VCaP (cell line): Measurements from ENCODE around the gene SLC25A44.

Experiments used
- H3K27ac ChIP-seq: fragments of 450-650 bp; 2 replicates; pipeline ENCODE4 v1.5.1; 2017
- TF ChIP-seq, protein P1 (sequence below): fragments of 450-650 bp; conservative IDR thresholded peaks from 2 replicates; pipeline ENCODE4 v1.5.1; 2017; ENCODE audit warnings: mild to moderate bottlenecking, moderate library complexity

Gene SLC25A44

GRCh38 chr1:156164125-156164831 is 29.6 kb upstream of the SLC25A44 start:
- no peak overlapping the region for H3K27ac ChIP-seq

DNA sequence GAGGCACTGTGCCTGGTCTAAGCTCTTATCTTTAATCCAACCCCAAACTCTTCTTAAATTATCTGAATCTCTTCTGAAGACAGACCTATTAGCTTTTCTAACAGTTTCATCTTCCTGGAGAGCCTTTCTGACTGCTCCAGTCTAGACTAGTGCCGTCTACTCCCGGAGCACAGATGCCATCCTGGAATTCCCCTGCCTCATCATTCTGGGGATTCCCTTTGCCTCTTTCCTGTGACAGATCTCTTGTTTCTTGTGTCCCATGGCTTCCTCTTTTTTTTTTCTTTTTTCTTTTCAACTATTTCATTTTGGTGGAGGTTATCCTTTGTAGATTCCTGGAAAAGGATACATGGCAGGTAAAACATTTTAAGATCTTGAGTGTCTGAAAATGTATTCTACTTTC is 28.8 kb upstream of the SLC25A44 start:
- no peak overlapping the region for H3K27ac ChIP-seq
- TF ChIP-seq, protein P1, sequence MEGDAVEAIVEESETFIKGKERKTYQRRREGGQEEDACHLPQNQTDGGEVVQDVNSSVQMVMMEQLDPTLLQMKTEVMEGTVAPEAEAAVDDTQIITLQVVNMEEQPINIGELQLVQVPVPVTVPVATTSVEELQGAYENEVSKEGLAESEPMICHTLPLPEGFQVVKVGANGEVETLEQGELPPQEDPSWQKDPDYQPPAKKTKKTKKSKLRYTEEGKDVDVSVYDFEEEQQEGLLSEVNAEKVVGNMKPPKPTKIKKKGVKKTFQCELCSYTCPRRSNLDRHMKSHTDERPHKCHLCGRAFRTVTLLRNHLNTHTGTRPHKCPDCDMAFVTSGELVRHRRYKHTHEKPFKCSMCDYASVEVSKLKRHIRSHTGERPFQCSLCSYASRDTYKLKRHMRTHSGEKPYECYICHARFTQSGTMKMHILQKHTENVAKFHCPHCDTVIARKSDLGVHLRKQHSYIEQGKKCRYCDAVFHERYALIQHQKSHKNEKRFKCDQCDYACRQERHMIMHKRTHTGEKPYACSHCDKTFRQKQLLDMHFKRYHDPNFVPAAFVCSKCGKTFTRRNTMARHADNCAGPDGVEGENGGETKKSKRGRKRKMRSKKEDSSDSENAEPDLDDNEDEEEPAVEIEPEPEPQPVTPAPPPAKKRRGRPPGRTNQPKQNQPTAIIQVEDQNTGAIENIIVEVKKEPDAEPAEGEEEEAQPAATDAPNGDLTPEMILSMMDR: no peak

More at GRCh38 chr1:156164125-156164831, 29.6 kb upstream of the SLC25A44 start:
- TF ChIP-seq, protein P1: no peak

DNA sequence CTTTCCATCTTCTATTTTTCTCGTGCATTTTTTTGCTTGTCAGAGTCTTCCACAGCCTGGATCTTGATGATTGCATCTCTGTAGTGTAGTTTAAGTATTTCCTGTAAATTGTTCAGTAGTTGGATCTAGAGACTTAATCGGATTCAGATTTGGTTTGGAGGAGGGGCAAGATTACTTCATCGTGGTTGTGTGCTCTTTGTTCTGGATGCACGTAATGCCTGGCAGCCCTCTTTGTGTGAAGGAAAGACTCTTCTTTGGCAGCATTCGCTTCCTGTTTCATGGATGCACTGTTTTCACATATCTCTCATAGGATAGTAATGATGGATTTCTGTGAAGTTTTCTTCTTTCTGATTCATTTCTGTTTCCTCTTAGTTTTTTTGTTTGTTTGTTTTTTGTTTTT is 26.4 kb upstream of the SLC25A44 start:
- no peak overlapping the region for H3K27ac ChIP-seq
- TF ChIP-seq, protein P1: no peak

DNA sequence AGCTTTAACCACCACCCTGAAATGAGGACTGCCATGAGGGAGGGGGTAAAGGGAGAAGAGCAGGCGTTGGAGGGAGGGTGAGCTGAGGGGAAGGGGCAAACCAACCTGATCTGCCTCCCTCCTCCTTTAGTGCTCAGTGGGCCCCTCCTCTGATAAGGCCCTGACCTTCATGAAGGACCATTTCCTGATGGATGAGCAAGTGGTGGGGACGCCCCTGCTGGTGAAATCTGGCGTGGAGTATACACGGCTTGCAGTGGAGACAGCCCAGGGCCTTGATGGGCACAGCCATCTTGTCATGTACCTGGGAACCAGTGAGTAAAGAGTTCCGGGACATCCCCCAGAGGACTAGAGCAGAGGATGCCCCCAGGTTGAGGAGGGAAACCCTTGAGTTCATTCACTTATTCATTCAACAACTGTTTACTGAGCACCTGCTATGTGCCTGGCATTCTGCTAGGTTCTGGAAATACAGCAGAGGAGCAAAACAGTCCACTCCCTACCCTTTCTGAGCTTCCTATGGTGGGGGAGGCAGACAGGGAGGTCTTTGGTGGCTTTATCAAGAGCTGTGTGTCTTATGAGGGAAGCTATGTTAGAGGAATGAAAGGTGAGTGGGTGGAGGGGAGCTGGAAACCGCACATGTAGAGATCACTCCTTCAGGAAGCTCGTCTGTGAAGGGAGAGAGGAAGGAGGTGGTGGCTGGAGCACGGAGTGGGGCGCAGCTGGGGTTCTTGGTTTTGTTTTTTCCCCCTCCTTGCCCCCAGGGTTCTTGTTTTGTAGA is 21.0 kb upstream of the SLC25A44 start:
- TF ChIP-seq, protein P1: no peak
- H3K27ac ChIP-seq: no peak overlapping the region

GRCh38 chr1:156176610-156177210 is 17.2 kb upstream of the SLC25A44 start:
- H3K27ac ChIP-seq: no peak overlapping the region
- TF ChIP-seq, protein P1: no peak

GRCh38 chr1:156177919-156178654 is 15.8 kb upstream of the SLC25A44 start:
- H3K27ac ChIP-seq: 0 out of 2 replicates have a peak overlapping the region, but pooled peaks have one; percentile 18
- TF ChIP-seq, protein P1: no peak
